Measurements from ENCODE around the gene SLC39A11. TPM values are rescaled to one million over a fixed set of nuclear protein-coding genes. Genes with fewer than 3 reads are reported as not detected.

The SLC39A11 gene
- total RNA-seq, 1 experiment from 2014 or later = 15.2 TPM

DNA sequence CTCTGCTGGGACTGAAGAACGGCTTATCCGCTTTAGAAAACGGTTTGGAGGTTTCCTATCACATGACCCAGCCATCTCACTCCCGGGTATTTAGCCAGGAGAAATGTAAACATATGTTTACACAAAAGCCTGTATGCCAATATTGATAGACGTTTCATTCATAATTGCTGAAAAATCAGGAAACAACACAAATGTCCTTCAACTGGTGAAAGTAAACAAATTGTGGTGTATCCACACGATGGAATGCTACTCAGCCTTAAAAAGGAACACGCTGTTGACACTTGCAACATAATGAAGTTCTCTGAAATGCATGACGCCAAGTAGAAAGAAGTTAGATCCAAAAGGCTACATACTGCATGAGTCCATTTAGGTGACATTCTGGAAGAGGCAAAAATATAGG lies 157.6 kb downstream of the SLC39A11 start:
- Histone ChIP-seq H4K91ac (ENCODE audit: insufficient read length, low read depth, low read length) (no peak overlapping the region), H3K9me3 (ENCODE audit: control insufficient read depth, low read depth, low read length) (no peaks in the 10 kb centered on the region), H3K23ac (ENCODE audit: insufficient read length, low read depth, low read length) (no peak overlapping the region), H2BK20ac (ENCODE audit: low read depth, low read length, poor library complexity, severe bottlenecking) (no peak overlapping the region), H3K79me1 (ENCODE audit: insufficient read depth, low read depth, low read length, poor library complexity, severe bottlenecking) (no peaks in the 10 kb centered on the region), H2BK120ac (ENCODE audit: low read depth, low read length, poor library complexity, severe bottlenecking) (no peak overlapping the region), H2BK15ac (ENCODE audit: low read depth, low read length) (no peak overlapping the region), H3T11ph (ENCODE audit: low read length) (no peak overlapping the region), H2AK5ac (ENCODE audit: insufficient read length, low read length) (no peak overlapping the region), H3K9ac (ENCODE audit: extremely low read depth, insufficient read length, low read length) (no peak overlapping the region), H4K20me1 (ENCODE audit: control insufficient read depth, insufficient read depth, insufficient read length) (no peaks in the 10 kb centered on the region), H2BK5ac (ENCODE audit: insufficient read length, low read length) (no peak overlapping the region), H3K14ac (ENCODE audit: insufficient read depth, low read length) (no peak overlapping the region), H3K23me2 (ENCODE audit: insufficient read length, low read depth, low read length, poor library complexity, severe bottlenecking) (no peaks in the 10 kb centered on the region), H3K4me2 (ENCODE audit: insufficient read depth, insufficient read length, low read length) (no peak overlapping the region), H3K79me2 (ENCODE audit: insufficient read depth, low read length) (no peaks in the 10 kb centered on the region), H3K56ac (ENCODE audit: insufficient read length, low read depth, low read length) (no peak overlapping the region), H3K18ac (ENCODE audit: insufficient read length, low read depth, low read length) (no peak overlapping the region), H3K4me1 (ENCODE audit: insufficient read depth, low read length) (no peaks in the 10 kb centered on the region; the same call in 1 of the 2 replicates), H2AFZ (ENCODE audit: low read length) (no peak overlapping the region), H4K5ac (ENCODE audit: insufficient read length, low read depth, low read length) (no peak overlapping the region), H3K27me3 (ENCODE audit: insufficient read depth, low read length) (no peaks in the 10 kb centered on the region), H3K4ac (ENCODE audit: low read depth, low read length) (no peak overlapping the region), H3K27ac (ENCODE audit: insufficient read length, low read depth, low read length) (no peak overlapping the region), H4K8ac (replicated peaks; ENCODE audit: insufficient read length, low read depth, low read length) (no peak overlapping the region), H2BK12ac (ENCODE audit: insufficient read length, low read depth, low read length) (no peak overlapping the region)
- no peak overlapping the region for H3K4me3 Mint-ChIP-seq
- no peak overlapping the region for H3K27ac Mint-ChIP-seq
- no peak for DNase-seq
- no peaks in the 10 kb centered on the region for H3K9me3 Mint-ChIP-seq
- peaks cover 15 to 20% of the 10 kb centered on the region in 2 experiments for H3K4me1 Mint-ChIP-seq
- H3K27me3 Mint-ChIP-seq (ENCODE audit: low read depth) = no peaks in the 10 kb centered on the region; the same call in 1 of the 2 replicates
- H3K36me3 Mint-ChIP-seq (ENCODE audit: insufficient read depth in 1 of 3, low read depth in 3 of 3) = peaks cover 0 to 1% (median 0%) of the 10 kb centered on the region in 3 experiments; a peak in 1 of 7 replicates
- no CpG with 5 or more reads among the region's 8 CpGs for WGBS (ENCODE audit: extremely low coverage, insufficient read length, low lambda C conversion rate)
- TF ChIP-seq, protein P1, sequence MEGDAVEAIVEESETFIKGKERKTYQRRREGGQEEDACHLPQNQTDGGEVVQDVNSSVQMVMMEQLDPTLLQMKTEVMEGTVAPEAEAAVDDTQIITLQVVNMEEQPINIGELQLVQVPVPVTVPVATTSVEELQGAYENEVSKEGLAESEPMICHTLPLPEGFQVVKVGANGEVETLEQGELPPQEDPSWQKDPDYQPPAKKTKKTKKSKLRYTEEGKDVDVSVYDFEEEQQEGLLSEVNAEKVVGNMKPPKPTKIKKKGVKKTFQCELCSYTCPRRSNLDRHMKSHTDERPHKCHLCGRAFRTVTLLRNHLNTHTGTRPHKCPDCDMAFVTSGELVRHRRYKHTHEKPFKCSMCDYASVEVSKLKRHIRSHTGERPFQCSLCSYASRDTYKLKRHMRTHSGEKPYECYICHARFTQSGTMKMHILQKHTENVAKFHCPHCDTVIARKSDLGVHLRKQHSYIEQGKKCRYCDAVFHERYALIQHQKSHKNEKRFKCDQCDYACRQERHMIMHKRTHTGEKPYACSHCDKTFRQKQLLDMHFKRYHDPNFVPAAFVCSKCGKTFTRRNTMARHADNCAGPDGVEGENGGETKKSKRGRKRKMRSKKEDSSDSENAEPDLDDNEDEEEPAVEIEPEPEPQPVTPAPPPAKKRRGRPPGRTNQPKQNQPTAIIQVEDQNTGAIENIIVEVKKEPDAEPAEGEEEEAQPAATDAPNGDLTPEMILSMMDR (conservative IDR thresholded peaks at IDR 0.05) = no peak
